Stimulated activated CD4-positive, alpha-beta T cell treated with anti-CD3 and anti-CD28 coated beads, Interleukin-15, amount 100 ng/mL, for 24 hours (primary cell): ENCODE data around the gene AUP1.
A peak's percentile ranks its signal among the peaks of the same experiment; 100 is the strongest.

Experiments used
- DNase-seq: peaks from one replicate; pipeline ENCODE4 v3.0.0-alpha.2; 2020

Gene AUP1

DNA sequence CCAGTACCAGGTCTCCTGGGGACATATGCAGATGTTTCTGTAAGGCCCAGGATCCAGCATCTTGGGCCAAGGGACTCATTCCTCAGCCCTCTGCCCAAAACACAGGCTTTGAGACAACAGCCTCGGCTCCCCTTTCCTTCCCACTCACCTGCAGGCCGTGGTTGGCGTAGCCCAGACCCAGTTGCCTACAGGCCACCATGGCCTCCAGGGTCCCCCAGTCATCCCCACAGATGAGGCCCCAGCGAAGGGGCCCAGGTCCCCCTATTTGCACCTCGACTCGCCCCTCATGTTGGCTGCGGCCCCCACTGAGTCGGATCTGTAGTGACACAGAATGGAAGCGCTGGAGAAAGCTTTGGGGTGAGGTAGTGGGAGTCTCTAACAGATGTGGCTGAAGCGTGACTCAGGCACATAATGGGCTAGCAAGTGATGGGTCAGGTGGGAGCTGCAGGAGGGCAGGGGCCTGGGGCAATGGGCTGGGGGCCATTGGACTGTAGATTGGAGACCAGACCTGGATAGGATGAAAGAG, 6.0 kb upstream of the AUP1 start:
- DNase-seq: no peak

DNA sequence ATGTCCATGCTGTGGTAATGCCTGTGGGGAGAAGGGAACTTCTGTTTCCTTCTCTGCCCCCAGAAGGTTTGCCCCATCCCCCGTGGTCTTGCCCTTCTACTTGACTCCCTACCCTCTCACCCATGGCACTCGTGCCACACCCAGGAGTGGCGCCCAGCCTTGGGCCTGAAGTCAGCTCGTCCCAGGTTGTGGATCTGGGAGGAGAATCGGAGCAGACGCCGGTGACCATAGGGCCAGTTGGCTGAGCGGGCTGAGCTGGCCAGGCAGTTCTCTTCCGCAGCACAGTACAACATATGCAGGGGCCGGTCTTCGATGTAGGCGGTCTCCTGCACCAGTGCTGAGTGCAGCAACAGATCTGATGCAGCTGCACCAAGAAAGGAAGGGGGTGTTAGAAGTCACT, 4.9 kb upstream of the AUP1 start:
- no peak for DNase-seq

- DNase-seq: no peak
Measured at GRCh38 chr2:74533464-74533863, 4.0 kb upstream of the AUP1 start.

- no peak for DNase-seq
Measured at GRCh38 chr2:74532222-74532621, 2.7 kb upstream of the AUP1 start.

DNA sequence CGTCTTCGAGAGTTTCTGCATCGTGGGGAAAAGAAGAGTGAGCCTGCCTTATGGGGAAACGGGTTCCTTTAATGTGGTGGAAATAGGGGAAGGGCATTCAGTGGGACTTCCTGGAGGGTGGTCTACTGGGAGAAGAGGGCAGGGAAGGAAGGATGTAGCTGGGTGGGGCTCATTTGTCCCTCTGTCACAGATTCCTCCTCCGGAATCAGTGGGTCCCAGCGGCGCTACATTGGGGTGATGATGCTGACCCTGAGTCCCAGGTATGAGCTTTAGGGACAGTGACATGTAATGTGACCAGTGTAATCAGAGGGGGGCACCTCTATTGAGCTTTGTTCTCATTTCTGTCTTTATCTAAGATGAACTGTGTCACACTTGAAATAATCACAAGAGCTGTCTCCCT, 2.2 kb upstream of the AUP1 start:
- no peak for DNase-seq

DNA sequence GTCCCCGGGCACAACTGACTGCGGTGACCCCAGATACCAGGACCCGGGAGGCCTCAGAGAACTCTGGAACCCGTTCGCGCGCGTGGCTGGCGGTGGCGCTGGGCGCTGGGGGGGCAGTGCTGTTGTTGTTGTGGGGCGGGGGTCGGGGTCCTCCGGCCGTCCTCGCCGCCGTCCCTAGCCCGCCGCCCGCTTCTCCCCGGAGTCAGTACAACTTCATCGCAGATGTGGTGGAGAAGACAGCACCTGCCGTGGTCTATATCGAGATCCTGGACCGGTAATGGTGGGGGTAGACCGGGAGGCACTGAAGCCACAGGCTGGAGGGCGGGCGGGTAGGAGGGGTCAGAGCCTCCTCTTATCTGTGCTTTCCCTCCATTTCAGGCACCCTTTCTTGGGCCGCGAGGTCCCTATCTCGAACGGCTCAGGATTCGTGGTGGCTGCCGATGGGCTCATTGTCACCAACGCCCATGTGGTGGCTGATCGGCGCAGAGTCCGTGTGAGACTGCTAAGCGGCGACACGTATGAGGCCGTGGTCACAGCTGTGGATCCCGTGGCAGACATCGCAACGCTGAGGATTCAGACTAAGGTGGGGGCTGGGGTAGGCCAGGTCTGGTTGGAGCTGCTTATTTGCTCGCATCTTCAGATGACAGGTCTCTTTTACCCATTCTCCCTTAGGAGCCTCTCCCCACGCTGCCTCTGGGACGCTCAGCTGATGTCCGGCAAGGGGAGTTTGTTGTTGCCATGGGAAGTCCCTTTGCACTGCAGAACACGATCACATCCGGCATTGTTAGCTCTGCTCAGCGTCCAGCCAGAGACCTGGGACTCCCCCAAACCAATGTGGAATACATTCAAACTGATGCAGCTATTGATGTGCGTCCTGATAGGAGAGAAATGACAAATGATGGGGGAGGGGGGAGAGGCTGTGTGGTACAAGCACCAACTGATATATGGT, 1.0 kb upstream of the AUP1 start:
- peak; percentile 65 for DNase-seq

- DNase-seq: no peak
Measured at GRCh38 chr2:74528600-74529356, 728 bp downstream of the AUP1 start.

DNA sequence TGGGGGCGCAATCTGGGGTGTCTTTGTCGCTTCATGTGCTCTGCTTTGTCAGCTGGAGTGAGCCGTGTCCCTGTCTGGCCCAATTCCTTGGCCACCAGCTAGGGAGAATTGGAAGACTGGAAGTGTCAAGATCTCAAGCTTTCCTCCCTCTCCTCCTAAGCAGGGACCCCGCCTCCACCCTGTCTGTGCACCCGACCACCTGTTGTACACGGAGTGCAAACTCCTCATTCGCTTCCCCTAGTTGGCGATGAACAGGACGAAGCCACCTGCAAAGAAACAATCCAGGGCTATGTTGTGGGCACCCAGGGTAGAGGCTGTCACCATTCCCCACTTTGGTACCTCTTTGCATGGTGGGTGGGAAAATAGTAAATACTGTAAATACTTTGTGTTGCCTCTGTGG, 1.8 kb downstream of the AUP1 start:
- no peak for DNase-seq

GRCh38 chr2:74526649-74527230, 2.8 kb downstream of the AUP1 start:
- no peak for DNase-seq

DNA sequence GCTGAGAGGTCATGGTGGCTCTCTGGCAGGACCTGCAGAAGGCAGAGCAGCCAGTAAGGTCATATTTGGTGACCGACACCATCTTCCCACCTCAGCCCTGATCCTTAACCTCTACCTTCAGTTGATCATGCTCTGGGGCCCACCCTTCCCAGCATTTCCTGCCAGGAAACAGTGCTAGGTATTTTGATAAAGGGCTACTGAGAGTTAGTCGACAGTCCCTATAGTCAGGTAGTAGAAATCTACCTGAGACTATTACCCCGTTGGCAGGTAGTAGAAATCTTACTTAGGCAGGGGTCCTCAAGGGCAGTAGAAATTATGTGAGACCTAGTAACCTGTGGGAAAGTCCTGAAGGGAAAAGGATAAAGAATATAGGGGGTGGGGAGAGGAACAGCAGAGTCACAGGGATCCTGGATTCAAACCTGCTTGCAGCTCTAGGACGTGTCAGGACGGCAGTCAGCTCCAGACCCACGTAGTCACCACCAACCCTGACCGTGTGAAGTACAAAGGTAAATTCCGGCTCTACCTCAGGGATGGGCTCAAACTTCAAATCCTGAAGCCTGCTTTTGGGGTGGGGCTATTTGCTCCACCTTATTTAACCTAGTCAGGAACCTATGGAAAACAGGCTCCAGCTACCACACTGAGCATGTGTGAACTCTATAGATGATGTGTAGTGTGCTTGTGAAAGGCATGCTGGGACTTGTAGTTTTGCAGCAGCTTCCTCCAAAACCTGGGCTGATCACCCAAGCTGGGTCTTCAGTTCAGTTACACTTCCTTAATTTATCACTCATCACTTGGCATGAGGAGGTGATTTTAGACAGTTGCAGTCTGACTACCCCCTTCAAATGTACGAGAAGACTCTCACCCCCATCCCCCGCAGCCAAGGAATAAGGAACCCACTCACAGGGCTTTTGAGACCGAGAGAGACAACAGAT, 3.5 kb downstream of the AUP1 start, which contains the start of gene DQX1:
Gene DQX1 (minus strand): TSS at position 515 of the 932 bp plus-strand sequence. CDS start 502 bp downstream, at position 13.
- DNase-seq: no peak

GRCh38 chr2:74524955-74525716, 4.4 kb downstream of the AUP1 start:
- no peak for DNase-seq

DNA sequence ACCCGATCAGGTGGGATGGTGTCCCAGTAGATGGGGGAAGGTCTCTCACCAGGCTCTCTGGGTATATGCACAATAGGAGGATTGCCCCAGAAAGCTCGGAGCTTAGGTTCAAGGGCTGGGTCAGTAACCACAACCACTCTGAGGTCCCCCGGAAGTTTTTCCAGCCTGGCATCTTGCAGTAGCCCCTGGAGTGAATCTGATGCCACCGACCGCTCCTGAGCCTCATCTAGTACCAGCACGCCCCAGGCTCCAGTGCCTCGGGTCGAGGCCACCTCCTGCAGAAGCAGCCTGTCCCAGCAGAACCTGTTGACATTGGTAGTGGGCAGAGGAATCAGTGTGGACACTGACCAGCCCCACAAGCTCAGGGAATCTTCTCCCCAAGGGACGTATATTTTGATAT, 5.5 kb downstream of the AUP1 start:
- DNase-seq: no peak

DNA sequence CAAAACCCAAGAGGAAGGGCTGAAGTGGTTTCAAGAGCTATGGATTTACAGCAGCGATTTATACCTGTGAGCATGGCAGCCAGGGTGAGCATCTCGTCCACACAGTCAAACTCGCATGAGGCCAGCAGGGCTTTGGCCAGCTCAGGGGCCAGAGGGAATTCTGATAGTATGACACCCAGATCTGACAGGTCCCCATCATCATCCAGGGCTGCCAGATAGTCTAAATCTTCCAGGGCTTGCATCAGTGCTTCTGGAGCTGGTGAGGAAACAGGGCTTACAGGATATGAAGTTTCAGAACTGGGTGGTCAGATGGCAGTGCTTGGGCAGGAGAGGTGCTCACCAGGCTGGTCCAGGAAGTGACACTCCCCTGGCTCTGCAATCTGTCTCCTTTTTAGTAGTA, 7.0 kb downstream of the AUP1 start:
- no peak for DNase-seq

DNA sequence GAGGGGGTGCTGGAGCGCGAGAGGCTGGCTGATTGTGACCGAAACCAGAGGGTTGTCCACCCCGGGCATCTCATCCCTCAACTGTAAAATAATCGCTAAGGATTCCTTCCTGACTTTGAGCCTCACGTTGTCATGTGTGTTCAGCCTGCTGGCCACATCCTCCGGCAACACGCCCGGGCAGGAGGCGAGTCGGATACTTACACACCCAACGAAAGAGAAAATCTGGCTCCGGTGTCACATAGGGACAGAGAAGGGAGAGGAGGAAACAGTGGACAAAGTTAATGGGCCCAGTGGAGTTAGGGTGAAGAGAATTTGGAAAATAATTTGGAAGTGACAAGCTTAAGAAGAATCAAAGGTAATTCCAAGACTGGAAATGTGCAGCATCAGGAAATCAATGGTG, 12.9 kb downstream of the AUP1 start:
- DNase-seq: no peak

GRCh38 chr2:74515981-74516633, 13.4 kb downstream of the AUP1 start:
- peak; percentile 84 for DNase-seq

- DNase-seq: peak; percentile 37
Measured at GRCh38 chr2:74515271-74515980, 14.1 kb downstream of the AUP1 start.

DNA sequence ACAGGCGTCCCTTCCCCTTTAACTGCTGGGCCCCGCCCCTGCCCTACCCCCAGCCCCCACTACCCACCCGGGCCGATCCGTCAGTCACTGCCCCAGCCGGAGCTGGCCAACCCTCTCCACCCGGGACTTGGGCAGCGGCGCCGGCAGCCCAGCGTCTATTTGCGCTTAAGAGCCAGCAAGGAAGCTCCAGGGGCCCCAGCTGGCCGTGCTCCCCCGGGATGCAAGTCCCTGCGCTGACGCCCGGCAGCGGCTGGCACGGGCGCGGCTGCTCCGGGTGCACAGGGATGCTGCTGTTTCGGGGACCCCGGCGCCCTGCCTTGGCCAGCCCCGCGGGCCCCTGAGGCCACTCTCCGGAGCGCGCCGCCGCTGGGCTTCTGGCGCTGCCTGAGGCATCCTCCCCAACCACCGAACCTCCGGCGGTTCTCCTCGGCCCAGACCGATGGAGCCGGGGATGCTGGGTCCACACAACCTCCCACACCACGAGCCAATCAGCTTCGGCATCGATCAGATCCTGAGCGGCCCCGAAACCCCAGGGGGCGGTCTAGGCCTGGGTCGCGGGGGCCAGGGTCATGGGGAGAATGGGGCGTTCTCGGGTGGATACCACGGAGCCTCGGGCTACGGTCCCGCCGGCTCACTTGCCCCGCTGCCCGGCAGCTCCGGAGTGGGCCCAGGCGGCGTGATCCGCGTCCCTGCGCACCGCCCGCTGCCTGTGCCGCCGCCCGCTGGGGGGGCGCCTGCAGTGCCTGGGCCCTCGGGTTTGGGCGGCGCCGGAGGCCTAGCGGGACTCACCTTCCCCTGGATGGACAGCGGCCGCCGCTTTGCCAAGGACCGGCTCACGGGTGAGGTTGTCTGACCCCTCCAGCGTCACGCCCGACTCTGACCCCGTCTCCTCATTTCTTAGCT, 14.9 kb downstream of the AUP1 start, which contains the start of gene TLX2:
Gene TLX2 (plus strand): TSS at position 83 of the 903 bp plus-strand sequence. CDS start 357 bp downstream, at position 440.
- peak; percentile 32 for DNase-seq

GRCh38 chr2:74513605-74514367, 15.7 kb downstream of the AUP1 start:
- DNase-seq: peak; percentile 50
